NCI-H1694 (cell line): ENCODE measurements around the gene MCIDAS.

Source experiments
- DNase-seq: peaks from one replicate; lab custom pipeline; 2025; lab: John Stamatoyannopoulos, UW

MCIDAS gene

DNA sequence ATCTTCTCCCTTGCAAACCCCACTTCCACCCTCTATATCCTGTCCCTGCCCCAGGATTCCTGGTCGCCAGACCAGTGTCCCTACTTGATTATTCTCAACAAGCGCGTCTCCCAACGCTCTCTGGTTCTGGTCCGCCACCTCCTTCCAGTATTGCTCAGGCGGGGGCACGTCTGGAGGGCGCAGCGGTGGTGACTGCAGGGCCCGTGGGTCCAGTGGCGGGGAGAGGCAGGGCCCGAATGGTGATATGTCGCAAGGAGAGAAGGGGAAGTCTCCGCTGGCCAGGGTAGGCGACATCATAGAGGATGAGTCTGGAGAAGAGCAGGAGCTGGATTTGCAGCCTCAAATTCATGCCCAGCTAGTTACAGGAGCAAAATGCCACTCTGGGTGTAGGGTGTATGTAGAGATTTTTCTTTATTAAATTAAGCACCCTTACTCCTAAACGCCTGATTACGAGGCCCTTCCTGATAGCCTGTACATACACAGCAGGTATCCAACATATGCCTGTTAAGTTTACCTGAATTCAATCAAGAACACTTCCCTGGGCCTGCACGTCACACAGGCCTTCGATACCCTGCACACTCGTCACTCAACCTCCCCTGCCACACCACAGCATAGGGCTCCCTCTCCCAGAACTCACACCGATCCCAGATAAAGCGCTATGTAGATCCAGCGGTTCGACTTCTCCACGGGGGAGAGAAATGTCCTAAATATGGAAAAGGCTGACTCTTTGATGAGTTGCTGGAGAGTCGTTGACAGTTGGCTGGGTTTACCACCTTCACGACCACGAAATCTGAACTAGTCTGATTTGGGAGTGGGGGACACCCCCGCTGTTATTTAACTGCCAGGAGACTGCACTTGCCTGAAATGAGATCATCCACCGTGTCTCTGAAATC lies 4.8 kb downstream of the MCIDAS start:
- no peak for DNase-seq

DNA sequence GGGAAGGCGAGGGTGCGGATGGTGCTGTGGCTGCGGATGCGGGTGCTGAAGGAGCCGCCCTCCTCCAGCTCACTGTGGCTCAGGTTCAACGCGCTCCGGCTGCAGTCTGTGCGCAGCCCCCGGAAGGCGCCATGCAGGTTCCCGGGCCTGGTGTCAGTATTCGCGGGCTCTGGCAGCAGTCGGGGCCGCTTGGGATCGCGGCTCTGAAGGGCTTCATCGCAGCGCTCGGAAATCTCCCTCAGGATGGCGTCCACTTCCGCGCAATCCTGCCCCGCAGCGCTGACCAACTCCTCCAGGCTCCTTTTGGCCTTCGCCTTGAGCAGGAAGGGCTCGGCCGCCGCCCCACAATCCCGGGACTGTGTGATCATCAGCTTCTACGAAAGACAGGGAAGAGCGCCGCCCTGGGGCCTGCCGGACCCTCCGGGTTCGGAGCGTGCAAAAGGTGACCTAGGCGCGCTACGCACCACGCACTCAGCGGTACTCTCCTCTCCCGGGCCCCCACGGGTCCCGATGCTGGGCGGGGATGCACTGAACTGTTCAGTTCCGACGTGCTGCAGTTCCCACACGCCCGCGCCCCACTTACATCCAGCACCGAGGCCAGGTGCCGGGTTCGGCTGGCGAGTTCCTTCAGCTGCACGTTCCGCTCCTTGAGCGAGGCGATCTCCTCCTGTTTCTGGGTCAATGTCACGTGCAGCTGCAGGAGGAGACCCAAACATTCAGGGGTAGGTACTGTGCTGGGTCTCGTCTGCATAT lies 6.5 kb downstream of the MCIDAS start:
- DNase-seq: no peak

DNA sequence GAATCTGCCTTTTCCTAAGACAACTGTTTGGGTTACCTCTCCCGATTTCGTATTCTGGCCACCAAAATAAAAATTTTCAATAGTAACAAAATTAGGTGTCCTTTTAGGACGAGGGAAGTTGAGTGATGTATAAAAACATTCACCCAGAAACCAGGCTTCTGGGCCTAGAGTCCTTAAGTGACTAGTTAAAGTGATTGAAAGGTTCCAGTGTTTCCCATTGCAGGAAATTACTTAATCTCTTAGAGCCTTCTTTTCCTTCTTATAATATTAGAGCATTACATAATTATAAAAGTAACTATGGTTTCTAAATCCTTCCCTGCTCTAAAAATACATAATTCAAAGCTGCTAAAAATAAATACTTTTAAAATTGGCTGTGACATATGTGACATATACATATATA lies 7.3 kb downstream of the MCIDAS start:
- DNase-seq: no peak

DNA sequence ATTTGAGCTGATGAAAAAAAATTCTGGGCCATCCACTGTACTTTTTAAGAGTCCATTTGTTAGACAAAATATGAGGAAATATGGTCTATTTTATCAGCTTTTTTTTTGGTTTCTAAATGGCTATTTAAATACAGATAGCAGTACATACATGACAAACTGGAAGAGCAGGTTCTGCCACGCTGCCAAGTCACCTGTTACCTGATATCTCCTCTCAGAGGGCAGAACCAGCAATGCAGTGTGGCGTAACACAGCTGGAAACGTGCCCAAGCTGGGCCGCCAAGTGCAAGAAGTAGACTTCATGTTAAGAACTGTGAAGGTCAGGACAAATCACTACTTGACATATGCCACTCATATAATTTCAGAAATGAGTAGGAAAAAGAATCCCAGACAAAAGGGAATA lies 8.1 kb downstream of the MCIDAS start:
- no peak for DNase-seq

DNA sequence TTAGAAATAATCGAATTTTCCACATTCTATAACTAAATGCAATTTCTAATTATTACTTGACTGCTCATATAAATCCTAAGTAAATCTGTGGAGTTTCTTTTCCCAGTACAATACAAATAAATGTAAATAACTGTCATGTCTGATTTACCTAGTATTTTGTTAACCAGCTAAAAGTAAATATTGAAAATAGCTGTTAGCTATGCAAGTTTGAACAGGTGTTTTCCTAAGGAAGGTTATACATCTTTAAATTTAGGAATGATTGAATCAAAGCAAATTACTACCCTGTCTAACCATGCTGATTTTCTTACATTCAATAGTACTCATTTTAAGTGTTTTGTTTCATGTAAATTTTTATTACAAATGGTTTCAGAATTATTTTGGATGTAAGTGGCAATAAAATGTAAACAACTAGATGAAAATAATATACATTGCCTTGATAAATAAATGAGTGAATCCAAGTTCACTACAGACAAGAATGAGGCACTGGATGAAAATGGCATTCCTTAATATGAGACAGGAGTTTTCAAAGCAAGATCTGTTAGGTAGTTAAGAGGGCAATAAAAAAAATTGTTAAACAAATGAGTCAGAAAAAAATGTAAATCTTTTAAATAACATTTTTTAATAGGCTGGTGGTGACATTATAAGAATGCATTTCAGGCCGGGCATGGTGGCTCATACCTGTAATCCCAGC lies 15.8 kb downstream of the MCIDAS start:
- DNase-seq: no peak

DNA sequence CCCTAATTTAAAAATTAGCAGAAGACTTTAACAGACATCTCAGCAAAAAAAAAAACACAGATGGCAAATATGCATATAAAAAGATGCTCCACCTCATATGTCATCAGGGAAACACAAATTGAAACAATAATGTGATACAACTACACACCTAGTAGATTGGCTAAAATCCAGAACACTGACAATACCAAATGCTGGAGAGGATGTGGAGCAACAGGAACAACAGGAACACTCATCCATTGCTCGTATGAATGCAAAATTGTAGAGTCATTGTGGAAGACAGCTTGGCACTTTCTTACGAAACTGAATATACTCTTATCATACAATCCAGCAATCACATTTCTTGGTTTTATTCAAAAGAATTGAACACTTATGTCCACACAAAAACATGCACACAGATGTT lies 22.1 kb downstream of the MCIDAS start:
- DNase-seq: no peak

DNA sequence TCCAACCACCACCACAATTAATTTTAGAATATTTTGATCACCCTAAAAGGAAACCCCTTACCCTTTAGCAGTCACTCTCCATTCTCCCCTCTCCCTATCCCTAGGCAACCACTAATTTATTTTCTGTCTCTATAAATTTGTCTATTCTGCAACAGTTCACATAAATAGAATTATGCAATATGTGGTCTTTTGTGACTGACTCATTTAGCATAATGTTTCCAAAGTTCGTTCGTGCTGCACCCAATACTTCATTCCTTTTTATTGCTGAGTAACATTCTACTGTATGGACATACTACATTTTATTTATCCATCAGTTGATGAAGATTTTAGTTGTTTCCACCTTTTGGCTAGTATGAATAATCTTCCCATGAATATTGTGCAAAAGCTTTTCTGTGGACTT lies 36.0 kb downstream of the MCIDAS start:
- DNase-seq: no peak

DNA sequence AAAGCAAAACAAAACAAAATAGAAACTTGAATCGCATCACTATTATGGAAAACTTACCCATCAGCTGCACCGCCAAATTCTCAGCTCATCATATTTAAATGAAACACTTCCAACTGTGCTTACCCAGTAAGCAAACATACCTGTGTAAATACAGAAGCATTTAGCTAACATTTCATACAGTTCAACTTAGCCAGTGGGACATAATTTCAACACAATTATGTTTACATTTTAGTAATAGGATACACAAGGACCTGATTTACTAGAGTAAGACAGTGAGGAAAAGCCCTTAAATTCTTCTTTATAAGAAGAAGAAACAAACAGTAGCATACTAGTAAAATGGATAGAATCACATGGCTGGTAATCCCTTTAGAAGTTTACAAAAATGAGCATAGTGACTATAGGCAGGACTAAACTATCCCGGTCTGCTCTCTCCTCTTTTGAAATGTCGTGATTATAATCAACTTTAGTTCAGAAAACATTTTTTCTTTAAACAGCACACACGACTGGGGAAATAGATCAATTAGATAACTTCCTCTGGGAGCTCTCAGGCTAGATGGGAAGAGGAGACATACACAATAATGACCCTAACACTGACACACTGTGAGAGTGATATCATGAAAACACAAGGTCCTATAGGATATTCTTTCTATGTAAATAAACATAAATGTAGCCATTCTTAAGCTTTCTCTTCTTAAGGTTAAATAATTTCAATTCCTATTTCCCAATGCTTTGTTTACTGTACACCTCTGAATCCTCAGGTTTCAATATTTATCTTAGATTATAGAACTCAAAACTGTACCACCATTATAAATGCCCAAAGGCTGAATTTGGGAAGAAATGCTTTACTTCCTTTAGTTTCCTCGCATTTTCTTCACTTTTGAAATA lies 38.2 kb downstream of the MCIDAS start:
- no peak for DNase-seq

DNA sequence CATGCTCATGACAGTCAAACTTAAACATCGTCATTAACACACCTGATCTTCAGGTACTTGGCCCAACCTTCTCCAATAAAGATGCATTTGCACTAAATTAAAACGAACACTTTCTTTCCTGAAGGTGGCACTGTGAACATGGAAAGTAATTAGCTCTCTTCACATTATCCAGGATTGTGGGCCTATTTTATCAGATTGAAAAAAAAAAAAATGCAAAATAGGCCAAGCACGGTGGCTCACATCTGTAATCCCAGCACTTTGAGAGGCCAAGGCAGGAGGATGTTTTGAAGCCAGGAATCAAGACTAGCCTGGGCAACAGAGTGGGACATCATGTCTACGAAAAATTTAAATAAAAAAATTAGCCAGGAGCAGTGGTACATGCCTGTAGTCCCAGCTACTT lies 39.7 kb downstream of the MCIDAS start:
- peak; percentile 67 for DNase-seq

DNA sequence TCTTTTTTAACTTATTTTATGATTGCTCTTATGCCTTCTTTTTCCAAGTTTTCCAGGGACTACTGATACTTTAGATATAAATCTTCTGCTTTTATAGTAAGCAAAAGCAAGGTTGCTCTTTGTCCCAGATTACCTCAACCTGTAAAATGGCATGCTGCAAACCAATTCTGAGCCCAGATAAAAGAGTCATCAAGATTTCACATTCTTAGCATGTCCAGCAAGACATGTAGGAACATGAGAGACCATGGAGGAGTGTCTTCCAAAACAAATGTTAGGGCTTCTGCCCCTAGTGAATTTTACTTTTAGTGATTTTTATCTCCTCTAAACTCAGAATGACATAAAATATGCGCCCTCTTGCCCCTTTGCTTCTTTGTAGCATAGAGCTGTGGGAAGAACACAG lies 47.1 kb downstream of the MCIDAS start:
- no peak for DNase-seq

DNA sequence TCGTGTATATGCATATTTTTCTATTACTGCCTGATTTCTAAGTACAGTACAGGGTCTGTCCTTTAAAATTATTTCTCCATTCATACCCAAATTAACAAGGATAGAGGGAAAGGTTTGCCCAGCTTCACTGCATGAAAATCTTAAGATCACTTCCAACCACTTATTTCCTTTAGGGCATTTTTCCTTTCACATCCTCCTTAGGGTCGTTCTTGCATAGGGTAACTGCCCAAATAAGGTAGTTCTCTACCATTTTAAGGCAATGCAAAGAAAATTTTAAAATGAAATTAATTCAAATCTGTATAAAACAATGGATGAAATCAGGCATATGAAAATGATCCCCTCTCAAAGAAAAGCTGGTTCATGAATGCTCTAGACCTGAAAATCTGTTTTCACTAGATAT lies 50.0 kb downstream of the MCIDAS start:
- no peak for DNase-seq

DNA sequence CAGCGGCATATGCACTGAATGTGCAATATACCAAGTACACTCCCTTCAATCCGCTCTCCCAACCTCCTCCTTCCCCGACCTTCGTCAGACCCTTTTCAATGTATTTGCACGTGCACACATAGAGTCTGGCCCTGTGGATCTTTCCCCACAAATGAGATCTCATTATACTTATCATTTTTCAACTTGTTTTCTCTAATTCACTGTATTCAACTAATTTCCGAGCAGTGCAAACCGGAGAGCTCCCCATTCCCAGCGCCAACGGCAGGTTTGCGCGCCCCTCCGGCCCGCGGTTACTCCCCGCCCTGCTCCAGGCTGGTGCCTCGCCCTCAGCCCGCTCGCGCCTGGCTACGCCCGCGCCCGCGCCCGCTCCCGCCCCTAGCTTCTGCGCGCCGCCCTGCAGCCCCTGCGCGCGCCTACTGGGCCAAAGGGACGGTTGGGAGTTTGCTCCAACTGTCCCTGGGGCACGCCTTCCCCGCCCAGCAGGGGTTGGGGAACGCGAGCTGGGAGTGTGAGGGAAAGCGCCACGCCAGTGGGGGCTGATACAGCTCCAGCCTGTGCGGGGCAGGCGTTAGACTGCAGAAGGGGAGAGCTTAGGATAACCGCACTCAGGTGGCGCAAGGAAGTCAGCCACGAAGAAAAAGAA lies 50.8 kb downstream of the MCIDAS start:
- DNase-seq: no peak

DNA sequence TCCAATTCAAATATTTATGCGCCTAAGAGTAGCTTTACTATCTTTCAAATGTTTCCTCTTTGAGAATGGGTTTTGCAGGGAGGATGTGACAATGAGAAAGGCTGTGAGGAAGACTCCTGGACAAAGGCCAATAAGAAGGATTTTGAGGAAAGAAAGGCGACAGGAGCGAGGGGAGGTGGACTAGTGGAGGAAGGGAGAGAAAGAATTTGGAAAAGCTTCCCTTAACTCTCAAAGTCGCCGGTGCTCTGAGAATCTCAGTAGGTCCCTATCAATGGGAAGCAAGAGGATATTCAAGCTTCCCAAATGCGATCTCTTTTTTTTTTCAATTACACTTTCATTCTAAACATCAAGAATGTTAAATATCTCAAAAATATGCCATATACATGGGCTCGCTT lies 51.3 kb downstream of the MCIDAS start:
- DNase-seq: no peak

DNA sequence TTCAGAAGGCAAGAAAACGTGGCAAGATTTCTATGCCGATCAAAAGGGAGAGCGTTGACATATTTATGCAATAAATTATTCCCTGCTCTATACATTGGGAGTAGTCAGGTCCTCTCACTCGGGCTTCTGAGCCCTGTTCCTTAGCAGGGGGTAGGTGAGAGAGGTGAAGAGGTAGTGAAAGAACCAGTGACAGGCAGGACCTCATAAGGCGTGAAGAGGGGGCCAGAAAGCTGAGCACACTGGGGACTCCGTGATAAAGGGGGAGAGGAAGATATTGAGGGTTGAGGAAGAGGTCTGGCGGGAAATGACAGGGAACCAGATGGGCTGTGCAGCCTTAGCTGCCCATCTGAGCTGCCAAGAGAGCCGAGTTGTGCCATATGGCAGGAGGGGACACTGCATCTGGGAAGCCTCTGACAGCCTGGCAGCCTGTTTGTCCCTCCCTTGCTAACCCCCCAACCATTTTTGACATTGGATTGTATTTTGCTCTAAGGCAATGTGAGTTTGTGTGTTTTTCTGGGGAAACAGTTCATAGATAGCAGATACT lies 53.4 kb downstream of the MCIDAS start:
- DNase-seq: peak; percentile 77

DNA sequence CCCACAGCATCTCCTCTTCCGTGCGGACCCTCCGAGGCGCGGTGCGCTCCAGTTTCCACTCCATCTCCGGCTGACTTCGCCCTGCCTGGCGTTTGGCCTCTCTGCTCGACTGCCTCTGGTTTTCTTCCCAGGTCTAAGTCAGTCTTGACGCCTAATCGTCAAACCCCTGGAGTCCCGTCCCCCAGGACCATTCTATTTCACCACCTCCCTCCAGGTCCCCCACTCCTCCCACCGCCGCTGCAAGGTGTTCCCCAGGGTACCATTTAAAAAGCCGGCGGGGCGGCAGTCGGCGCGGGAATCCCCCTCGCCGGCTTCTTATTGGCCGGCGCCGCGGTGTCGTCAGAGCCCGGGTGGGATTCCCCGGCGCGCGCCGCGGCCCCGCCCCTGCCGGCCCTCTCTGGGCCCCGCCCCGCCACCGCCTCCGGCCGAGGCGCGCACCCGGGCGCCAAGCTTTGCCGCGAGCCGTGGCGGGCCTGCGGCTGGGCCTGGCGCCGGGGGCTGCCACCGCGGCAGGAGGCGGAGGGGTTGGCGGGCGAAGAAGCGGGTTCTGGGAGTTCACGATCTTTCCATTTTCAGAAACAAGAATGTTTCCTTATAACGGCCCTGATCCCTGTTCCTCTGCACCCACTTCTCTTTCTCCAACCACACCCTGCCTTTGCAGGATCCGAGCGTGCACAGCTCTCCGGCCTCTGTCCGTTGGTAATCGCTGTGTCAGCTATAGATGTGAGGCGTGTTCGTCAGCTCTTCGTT lies 54.0 kb downstream of the MCIDAS start, which contains the start of gene CDC20B:
CDC20B (minus strand) TSS at position 241 of the 750 bp plus-strand sequence; CDS start at position 64, 177 bp downstream.
- peak; percentile 72 for DNase-seq

DNA sequence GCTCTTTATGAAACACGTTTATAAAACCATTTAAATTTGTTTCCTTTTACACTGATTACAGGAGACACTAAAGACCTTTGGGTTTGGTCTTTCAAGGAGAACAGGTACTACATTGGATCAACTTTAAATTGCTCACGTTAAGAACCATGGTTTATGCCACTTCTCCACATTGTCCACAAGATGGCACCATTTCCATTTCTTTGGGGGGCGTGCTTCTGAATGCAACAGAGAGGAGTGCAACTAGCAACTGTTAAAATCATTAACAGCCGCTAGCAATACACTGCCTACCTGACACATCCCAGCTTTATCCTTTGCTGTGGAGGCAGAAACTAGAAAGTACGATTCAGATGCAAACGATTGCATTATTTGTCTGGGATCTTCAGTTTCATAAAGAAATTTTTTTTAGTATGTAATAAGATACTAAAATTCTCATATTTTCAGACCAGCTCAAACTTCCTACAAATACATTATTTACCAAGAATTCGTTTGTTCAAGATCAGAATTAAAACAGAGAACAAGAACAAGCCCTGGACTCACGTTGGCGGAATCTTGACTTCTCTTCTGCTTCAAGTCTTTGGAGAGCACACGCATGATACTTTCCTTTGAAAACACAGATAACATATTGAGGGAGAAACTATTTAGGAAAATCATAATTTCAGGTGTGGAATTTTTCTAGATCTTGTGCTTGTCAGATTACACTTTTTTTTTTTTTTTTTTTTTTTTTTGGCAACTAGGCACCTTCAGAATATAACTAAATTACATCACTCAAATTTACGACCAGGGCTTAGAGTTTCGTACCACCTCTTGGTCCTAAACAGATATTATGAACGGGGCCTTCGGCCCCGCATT lies 54.8 kb downstream of the MCIDAS start:
- DNase-seq: peak; percentile 92

DNA sequence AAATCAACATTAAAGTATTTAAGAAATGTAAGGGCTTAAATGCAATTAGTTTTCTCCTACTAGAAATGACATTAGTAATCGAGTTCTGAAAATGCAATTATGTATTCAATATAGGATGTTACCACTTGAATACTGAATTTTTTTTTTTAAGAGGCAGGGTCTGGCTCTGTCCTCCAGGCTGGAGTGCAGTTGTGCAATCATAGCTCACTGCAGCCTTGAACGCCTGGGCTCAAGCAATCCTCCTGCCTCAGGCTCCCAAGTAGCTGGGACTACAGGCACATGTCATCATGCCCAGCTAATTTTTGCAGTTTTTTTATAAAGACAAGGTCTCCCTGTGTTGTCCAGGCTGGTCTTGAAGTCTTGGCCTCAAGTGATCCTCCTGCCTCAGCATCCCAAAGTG lies 55.6 kb downstream of the MCIDAS start:
- no peak for DNase-seq
